ENCODE results near the gene ARHGEF7.

ARHGEF7 gene

GRCh38 chr13:111112196-111112595 lies 2.9 kb upstream of the ARHGEF7 start:
- FAIRE-seq = no peak

- no peak for FAIRE-seq
These were observed 599 bp upstream of the ARHGEF7 start for GRCh38 chr13:111114362-111115060.

- no peak for FAIRE-seq
These were observed 933 bp downstream of the ARHGEF7 start for GRCh38 chr13:111115965-111116521.

GRCh38 chr13:111116856-111117255 lies 1.7 kb downstream of the ARHGEF7 start:
- no peak for FAIRE-seq

GRCh38 chr13:111117289-111117688 lies 2.2 kb downstream of the ARHGEF7 start:
- no peak for FAIRE-seq

- no peak for FAIRE-seq
These were observed 2.9 kb downstream of the ARHGEF7 start for GRCh38 chr13:111117961-111118360.

GRCh38 chr13:111118898-111119607 lies 3.9 kb downstream of the ARHGEF7 start:
- no peak for FAIRE-seq

GRCh38 chr13:111119966-111120365 lies 4.9 kb downstream of the ARHGEF7 start:
- no peak for FAIRE-seq

- FAIRE-seq = no peak
These were observed 5.3 kb downstream of the ARHGEF7 start for GRCh38 chr13:111120422-111120821.

GRCh38 chr13:111120913-111121312 lies 5.8 kb downstream of the ARHGEF7 start:
- no peak for FAIRE-seq

- no peak for FAIRE-seq
These were observed 6.4 kb downstream of the ARHGEF7 start for GRCh38 chr13:111121506-111121905.

GRCh38 chr13:111122056-111122455 lies 6.9 kb downstream of the ARHGEF7 start:
- no peak for FAIRE-seq

- FAIRE-seq = no peak
These were observed 7.5 kb downstream of the ARHGEF7 start for GRCh38 chr13:111122631-111123030.

GRCh38 chr13:111123221-111123620 lies 8.1 kb downstream of the ARHGEF7 start:
- FAIRE-seq = no peak

- FAIRE-seq = no peak
These were observed 8.5 kb downstream of the ARHGEF7 start for GRCh38 chr13:111123649-111124048.

GRCh38 chr13:111126509-111126908 lies 11.4 kb downstream of the ARHGEF7 start:
- FAIRE-seq = peak; percentile 13

- FAIRE-seq = no peak
These were observed 14.5 kb downstream of the ARHGEF7 start for GRCh38 chr13:111129465-111130115.

- no peak for FAIRE-seq
These were observed 15.0 kb downstream of the ARHGEF7 start for GRCh38 chr13:111130116-111130508.

- no peak for FAIRE-seq
These were observed 15.9 kb downstream of the ARHGEF7 start for GRCh38 chr13:111131048-111131447.

GRCh38 chr13:111131611-111132010 lies 16.5 kb downstream of the ARHGEF7 start:
- no peak for FAIRE-seq

- no peak for FAIRE-seq
These were observed 17.8 kb downstream of the ARHGEF7 start for GRCh38 chr13:111132948-111133347.

- no peak for FAIRE-seq
These were observed 24.3 kb downstream of the ARHGEF7 start for GRCh38 chr13:111139452-111139851.

- no peak for FAIRE-seq
These were observed 24.9 kb downstream of the ARHGEF7 start for GRCh38 chr13:111139873-111140561.

Measured in islet of Langerhans (tissue), 1 donor.